Epidermal melanocyte (primary cell): ENCODE data around the gene MAPKAPK3.

Experiments
- DNase-seq: peaks from one replicate; pipeline ENCODE4 v3.0.0; 2011; ENCODE audit warnings: low spot score; ENCODE audit not compliant: insufficient read length

The MAPKAPK3 gene

DNA sequence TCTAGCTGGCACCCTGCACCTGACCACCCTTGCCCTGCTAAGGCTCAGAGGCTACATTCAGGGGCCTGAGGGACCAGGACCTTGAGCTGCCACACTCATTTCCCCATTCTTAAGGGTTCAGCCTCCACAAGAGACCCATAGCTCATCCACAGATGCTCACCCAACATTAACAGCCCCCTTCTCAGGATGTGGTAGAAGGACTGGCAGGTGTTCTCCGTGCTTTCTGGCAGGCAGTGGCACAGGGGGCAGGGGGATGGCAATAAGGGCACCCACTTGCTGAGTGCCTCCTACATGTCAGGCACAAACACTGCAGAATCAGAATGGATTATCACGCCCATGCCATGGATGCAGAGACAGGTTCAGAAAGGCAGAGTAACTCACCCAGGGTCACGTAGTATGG lies 9.4 kb downstream of the MAPKAPK3 start:
- DNase-seq = no peak

DNA sequence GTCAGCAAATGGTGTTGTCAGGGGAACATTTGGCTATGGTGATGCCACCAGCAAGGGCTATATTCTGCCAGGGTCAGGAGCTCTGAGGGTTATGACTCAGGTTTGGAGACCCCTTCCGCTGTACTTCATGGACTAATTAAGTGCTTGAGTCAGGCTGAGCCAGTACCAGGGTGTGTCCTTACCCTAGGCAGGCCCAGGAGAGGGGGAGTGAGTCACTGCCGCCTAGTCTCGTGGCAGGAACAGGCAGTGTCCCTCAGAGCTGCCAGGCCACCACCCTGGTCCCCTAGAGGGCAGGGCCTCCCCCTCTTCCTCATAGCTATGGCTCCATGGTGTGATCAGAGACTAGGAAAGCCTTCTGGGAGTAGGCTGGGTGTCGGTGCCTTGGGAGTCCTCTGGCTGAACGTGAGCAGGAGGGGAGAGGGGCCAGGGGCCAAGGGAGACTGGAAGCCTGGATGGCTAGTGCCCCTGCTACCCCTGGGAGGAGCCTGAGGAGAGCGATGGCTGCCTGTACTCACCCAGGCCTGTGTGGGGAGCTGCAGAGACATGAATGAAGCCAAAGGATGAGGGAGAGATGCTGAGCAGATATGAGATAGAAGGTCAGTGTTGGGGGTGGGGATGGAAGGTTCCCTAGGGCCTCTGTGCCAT lies 10.6 kb downstream of the MAPKAPK3 start:
- DNase-seq = no peak

DNA sequence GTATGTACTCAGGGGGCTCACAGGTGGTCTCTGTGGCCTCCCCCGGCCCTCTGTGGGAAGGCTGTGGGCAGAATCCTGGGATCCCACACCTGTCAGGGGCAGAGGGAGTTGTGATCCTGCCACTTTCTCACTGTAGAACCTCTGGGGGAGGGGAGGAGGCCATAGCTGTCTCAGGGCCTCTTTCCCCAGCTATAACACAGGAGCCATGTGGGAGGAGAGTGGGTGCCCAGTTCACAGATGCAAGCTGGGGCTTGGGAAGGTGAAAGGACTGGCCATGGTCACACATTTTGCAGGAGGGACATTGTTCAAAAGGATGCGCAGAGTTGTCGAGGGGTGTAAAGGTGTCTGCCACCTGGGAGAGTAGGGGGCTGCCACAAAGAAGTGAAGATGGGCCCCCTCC lies 11.7 kb downstream of the MAPKAPK3 start:
- DNase-seq = no peak

- no peak for DNase-seq
Observed at GRCh38 chr3:50630394-50630793, 13.4 kb downstream of the MAPKAPK3 start.

DNA sequence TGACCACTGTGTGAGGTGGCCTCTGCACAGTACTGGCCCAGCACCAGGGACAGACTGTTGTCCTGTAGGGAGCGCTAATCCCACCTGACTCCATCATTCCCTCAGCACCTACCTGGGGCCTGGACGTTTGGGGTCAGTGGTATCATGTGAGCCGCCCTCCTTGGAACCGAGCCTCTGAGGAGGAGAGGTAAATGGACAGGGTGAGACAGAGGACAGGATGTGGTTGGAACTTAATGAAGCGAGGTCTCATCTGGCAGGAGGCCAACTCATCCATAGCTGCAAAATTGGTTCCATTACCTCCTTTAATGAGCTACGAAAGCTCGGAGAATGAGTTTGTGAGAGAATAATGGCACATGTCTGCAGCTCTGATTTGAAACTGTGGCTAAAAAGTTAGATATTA lies 13.9 kb downstream of the MAPKAPK3 start:
- DNase-seq = no peak

GRCh38 chr3:50632450-50632849 lies 15.5 kb downstream of the MAPKAPK3 start:
- no peak for DNase-seq

DNA sequence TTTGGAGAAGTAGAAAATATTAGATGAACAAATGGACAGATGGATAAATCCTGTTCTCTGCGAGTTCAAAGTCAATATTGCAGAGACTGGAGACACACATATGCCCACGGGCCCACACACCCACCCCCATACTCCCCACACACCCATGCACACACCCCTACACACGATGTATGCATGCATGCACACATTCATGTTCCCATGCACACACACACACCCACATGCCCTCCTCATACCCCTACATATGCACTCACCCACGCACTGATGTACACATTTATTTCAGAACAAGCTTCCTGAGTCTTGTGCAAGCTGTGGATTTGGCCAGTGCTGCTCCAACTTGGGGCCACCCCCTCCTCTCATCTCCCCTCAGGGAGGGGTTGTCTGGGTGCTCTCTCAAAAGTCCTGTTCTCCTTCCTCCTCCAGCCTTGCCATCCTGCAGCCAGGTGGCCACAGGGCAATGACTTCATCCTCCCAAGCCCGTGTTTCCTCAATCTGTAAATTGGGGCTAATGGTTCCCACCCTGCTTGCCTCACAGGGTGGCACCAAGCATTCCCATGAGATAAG lies 16.4 kb downstream of the MAPKAPK3 start:
- no peak for DNase-seq

DNA sequence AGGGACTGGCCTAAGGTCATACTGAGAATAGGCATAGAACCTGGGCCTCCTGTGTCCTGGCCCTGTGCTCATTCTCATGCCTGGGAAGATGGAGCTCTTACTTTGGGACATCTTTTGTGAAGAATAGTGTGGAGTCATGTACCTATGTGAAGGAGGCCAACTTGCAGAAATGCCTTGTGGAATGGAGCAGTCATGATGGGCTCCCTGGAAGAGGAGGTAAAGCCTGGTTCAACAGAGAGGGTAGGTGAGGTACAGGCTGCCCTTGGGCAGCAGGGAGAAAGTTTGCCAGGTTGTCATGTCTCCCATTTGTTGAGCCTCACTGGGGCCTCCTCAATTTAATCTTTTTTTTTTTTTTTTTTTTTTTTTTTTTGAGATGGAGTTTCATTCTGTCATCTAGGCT lies 18.1 kb downstream of the MAPKAPK3 start:
- no peak for DNase-seq

- no peak for DNase-seq
Observed at GRCh38 chr3:50637011-50637410, 20.1 kb downstream of the MAPKAPK3 start.

- no peak for DNase-seq
Observed at GRCh38 chr3:50637945-50638344, 21.0 kb downstream of the MAPKAPK3 start.

- no peak for DNase-seq
Observed at GRCh38 chr3:50639055-50639494, 22.1 kb downstream of the MAPKAPK3 start.

- DNase-seq = no peak
Observed at GRCh38 chr3:50642382-50642781, 25.4 kb downstream of the MAPKAPK3 start.

DNA sequence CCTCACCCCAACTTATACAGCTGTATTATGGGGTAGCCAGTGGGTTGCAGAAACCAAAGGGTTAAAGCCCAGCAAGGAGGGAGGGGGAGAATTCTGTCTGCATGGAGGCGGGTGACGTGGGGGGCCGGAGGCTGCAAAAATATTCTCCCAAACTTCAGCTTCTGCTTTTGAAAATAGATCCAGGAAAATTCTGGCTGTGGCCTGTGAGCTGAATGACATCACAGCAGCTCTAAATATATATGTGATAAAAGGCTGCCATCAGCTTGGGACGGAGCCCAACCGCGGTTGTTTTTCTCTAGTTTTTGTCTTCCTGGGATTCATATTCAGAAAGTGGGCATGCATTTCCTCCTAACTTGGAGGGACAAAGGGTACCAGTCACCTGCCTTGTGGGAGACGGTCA lies 27.6 kb downstream of the MAPKAPK3 start:
- DNase-seq = no peak

GRCh38 chr3:50645378-50645777 lies 28.4 kb downstream of the MAPKAPK3 start:
- no peak for DNase-seq

- DNase-seq = no peak
Observed at GRCh38 chr3:50648313-50648712, 31.4 kb downstream of the MAPKAPK3 start.

DNA sequence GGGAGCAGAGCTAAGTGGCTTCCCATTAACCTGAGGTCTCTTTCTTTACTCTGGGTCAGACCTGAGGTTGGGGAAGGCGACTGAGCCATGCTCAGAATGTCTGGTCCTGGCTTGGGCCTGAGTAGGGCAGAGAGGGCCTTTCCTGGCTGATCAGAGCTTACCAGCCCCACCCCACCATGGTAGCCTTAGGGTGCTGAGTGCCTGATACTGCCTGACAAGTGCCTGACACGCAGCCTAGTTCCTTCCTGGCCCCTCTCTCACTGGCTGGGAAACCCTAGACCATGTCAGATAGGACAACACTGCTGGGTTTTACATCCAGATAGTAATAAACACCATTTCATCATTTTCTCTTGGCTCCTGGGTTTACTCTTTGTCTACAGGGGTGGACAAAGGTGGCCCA lies 32.0 kb downstream of the MAPKAPK3 start:
- no peak for DNase-seq

GRCh38 chr3:50649451-50649931 lies 32.5 kb downstream of the MAPKAPK3 start:
- DNase-seq = no peak

DNA sequence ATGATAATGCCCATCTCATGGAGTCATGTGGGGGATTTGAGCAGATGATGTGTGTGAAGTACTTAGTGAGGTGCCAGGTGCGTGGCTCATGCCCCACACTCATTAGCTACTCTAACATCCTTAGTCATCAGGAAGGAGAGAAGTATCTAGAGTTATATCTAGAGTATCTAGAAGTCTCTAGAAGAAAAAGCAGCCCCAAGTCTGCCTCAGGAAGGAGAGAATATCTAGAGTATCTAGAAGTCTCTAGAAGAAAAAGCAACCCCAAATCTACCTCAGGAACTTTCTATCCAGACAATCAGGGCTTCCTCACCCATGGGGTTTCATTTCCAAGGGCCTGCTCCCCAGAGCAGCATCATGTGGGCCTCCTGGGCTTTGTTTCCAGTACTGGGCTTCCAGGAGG lies 33.1 kb downstream of the MAPKAPK3 start:
- DNase-seq = no peak

DNA sequence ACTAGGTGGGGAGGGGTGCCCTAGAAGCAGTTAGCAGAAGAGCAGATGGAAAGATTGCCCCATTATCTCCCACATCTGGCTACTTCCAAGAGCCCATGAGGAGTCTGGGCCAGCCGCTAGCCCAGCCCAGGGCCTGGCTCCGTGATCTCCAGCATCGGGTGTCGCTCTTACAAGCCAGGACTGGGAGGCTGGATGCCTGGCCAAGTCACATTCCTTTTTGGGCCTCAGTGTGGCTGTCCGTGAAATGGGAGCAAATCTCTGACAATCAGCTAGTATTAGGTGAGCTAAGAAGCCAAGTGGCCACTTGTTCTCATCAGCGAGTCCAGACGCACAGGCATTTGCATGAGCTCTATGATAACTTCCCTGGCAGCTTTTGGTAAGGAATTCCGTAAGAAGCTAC lies 34.5 kb downstream of the MAPKAPK3 start:
- DNase-seq = no peak

GRCh38 chr3:50651920-50652529 lies 35.1 kb downstream of the MAPKAPK3 start:
- no peak for DNase-seq

DNA sequence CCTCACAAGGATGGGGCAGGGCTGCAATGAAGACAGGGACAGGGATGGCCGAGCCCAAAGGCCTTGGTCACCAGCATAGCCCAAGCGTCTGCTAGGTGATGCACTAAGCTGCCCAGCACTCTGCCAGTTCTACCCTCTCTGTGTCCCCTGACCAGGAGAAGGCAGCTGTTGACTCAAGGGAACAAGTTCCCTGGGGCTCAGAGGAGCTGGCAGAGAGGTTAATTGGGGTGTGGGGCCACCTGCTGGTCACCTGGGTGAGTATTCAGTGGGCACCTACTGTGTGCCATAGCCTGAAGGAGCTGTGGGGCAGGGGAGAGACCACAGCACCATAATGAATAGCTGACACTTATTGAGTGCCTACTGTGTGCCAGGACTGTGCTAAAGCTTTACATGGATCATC lies 35.8 kb downstream of the MAPKAPK3 start:
- no peak for DNase-seq

DNA sequence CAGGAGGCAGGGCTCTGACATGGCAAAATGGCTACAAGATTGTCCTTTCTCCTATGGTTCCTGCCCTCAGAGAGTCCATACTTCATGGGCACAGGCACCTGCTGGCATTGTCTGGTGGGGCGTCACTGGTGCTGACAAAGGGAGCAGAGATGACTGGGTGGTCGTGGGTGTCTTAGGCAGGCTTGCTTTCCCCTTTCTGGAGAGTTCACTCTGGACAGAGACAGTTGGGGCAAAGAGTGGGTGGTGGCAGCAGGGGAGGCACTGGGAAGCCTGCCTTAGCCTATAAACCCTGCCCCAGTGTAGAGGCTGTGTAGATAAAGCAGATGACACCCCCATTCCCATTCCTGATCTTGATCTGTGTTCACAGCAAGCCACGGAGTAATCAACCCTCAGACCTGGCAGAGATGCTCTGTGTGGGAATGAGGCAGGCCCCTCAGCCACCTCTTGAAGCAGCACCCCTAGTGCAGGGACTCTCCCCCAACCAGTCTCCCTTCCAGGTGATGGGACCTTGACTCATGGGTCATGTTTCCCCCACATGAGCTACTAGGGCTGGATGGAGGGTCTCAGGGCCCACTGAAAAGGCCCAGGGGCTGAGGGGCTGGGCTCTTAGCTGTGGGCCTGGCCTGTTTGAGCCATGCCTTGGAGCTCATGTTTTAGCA lies 37.1 kb downstream of the MAPKAPK3 start:
- DNase-seq = no peak
